A673 (cell line): ENCODE data around the gene KRTAP12-4. TPM values are rescaled to one million over a fixed set of nuclear protein-coding genes. Genes with fewer than 3 reads are reported as not detected.
"Not testable (repeated sequence)": the region's sequence is repeated elsewhere in the genome, so short reads cannot be mapped to it uniquely, and the experiment has no call there.

Experiments used
- BruUV-seq: library from RNA; stranded (reverse); fragments of 400-500 nt; replicated peaks from 2 replicates; lab custom pipeline; 2021; lab: Mats Ljungman, UMichigan
- CTCF ChIA-PET: fragments of 300-600 bp; sonication (Branson Sonifier 250); formaldehyde crosslinking; loops from one replicate; lab custom pipeline; 2022; ENCODE audit warnings: antibody characterized with exemption; lab: Charles Lee
- POLR2A ChIA-PET: fragments of 300-600 bp; sonication (Branson Sonifier 250); formaldehyde crosslinking; loops from one replicate; lab custom pipeline; 2022; ENCODE audit warnings: antibody characterized with exemption; ENCODE audit not compliant: low non-redundant PET; lab: Charles Lee
- DNase-seq: peaks from one replicate; pipeline ENCODE4 v3.0.0-alpha.2; 2015; ENCODE audit warnings: low spot score
- H3K27ac ChIP-seq: fragments of 200-600 bp; sonication (generic); 2 replicates; pipeline ENCODE4 v1.5.1; 2016; ENCODE audit warnings: mixed run types, low read depth, mild to moderate bottlenecking, mixed read lengths, antibody characterized with exemption, low read length; ENCODE audit not compliant: poor library complexity, severe bottlenecking
- H3K27me3 ChIP-seq: fragments of 200-600 bp; sonication (generic); replicated peaks from 2 replicates; pipeline ENCODE4 v1.6.1; 2017; ENCODE audit warnings: mixed run types, low read depth, mild to moderate bottlenecking, mixed read lengths, antibody characterized with exemption, low read length; ENCODE audit not compliant: insufficient read depth, poor library complexity
- H3K36me3 ChIP-seq: fragments of 200-600 bp; sonication (generic); 2 replicates; pipeline ENCODE4 v1.6.1; 2016; ENCODE audit warnings: mixed run types, mild to moderate bottlenecking, mixed read lengths, antibody characterized with exemption, low read length; ENCODE audit not compliant: insufficient read depth, poor library complexity, severe bottlenecking
- H3K4me1 ChIP-seq: fragments of 200-600 bp; sonication (generic); 2 replicates; pipeline ENCODE4 v1.6.1; 2017; ENCODE audit warnings: mixed run types, mild to moderate bottlenecking, mixed read lengths, antibody characterized with exemption, low read length; ENCODE audit not compliant: insufficient read depth, poor library complexity, severe bottlenecking
- H3K4me3 ChIP-seq: fragments of 200-600 bp; sonication (generic); 2 replicates; pipeline ENCODE4 v1.5.1; 2016; ENCODE audit warnings: low read depth, mixed run types, mild to moderate bottlenecking, mixed read lengths, low read length; ENCODE audit not compliant: poor library complexity, severe bottlenecking
- H3K9me3 ChIP-seq: fragments of 200-600 bp; sonication (generic); 2 replicates; pipeline ENCODE4 v1.6.1; 2016; ENCODE audit warnings: mixed run types, low read depth, mild to moderate bottlenecking, mixed read lengths, antibody characterized with exemption, low read length; ENCODE audit not compliant: poor library complexity, severe bottlenecking
- EZH2 ChIP-seq: fragments of 200-600 bp; sonication (generic); IDR thresholded peaks from 2 replicates; pipeline ENCODE4 v1.6.1; 2017; ENCODE audit warnings: borderline replicate concordance, low read depth, mild to moderate bottlenecking, mixed read lengths, antibody characterized with exemption, low read length; ENCODE audit not compliant: poor library complexity, severe bottlenecking
- intact Hi-C: fragments of 100-400 bp; cut with micrococcal nuclease; formaldehyde crosslinking; loops from one replicate; pipeline ENCODE4 v1.10.0; 2022; ENCODE audit not compliant: unreplicated experiment
- total RNA-seq: library from RNA; stranded (reverse); gene quantifications from 2 replicates; pipeline ENCODE4 v1.2.3, GENCODE V29; 2021
- TF ChIP-seq, protein P1 (sequence below): fragments of 300-800, 200-600 bp; sonication (generic); conservative IDR thresholded peaks from 2 replicates; pipeline ENCODE4 v1.5.1; 2017; ENCODE audit warnings: low read depth, mild to moderate bottlenecking, antibody characterized with exemption, low read length, moderate library complexity, mixed read lengths

Gene KRTAP12-4
- total RNA-seq, 1 experiment from 2014 or later: 1.0 TPM

DNA sequence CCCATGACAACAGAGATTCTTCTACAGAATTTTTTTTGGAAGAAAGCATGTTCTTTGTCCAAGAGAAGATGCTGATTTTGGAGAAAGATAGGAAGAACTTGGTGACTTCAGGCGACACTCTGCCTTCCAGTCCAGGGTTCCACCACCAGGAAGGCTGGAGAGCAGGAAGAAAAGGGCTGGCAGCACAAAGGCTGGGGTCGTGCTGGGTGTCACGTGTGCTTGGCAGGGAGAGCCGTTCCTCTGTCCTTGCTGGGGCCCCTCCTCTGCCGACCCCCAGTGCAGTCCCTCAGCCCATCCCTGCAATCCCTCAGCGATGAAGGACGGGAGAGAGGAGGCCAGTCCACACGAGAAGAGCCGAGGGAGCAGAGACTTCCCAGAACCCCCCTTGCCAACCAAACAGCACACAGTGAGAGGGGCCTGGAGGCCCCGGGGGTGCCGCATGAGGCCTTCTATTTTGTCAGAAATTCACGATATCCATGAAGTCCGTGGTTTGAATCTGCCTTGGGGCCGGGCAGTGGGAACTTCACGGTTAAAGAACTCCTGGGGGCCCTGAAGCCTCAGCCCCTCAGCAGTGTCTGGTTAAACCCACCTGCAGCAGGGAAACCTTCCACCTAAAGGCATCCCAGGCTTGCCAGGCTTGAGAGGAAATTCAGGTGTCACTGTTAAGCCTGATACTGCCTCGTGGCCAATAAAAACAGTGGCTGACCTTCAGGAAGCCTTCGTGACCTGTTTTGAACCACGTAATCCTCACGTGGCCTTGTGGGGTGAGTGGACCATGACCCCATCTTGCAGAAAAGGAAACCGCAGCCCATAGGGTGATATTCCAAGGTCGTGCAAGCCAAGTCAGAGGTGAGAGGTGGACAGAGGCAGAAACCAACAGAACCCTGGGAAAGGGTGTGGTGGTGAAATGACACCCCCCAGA, 45.9 kb upstream of the KRTAP12-4 start:
- H3K9me3 ChIP-seq: no peaks in the 10 kb centered on the region
- H3K4me1 ChIP-seq: no peaks in the 10 kb centered on the region
- no peak overlapping the region for H3K27ac ChIP-seq
- no peak for DNase-seq
- ChIA-PET POLR2A (no interaction called here), CTCF (no interaction called here)
- no peak for TF ChIP-seq EZH2
- TF ChIP-seq, protein P1, sequence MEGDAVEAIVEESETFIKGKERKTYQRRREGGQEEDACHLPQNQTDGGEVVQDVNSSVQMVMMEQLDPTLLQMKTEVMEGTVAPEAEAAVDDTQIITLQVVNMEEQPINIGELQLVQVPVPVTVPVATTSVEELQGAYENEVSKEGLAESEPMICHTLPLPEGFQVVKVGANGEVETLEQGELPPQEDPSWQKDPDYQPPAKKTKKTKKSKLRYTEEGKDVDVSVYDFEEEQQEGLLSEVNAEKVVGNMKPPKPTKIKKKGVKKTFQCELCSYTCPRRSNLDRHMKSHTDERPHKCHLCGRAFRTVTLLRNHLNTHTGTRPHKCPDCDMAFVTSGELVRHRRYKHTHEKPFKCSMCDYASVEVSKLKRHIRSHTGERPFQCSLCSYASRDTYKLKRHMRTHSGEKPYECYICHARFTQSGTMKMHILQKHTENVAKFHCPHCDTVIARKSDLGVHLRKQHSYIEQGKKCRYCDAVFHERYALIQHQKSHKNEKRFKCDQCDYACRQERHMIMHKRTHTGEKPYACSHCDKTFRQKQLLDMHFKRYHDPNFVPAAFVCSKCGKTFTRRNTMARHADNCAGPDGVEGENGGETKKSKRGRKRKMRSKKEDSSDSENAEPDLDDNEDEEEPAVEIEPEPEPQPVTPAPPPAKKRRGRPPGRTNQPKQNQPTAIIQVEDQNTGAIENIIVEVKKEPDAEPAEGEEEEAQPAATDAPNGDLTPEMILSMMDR: no peak
- no peaks in the 10 kb centered on the region for H3K36me3 ChIP-seq
- no peaks in the 10 kb centered on the region for H3K27me3 ChIP-seq
- H3K4me3 ChIP-seq: no peak overlapping the region
- intact Hi-C loops: no loop called here
- no TSS peak for BruUV-seq

DNA sequence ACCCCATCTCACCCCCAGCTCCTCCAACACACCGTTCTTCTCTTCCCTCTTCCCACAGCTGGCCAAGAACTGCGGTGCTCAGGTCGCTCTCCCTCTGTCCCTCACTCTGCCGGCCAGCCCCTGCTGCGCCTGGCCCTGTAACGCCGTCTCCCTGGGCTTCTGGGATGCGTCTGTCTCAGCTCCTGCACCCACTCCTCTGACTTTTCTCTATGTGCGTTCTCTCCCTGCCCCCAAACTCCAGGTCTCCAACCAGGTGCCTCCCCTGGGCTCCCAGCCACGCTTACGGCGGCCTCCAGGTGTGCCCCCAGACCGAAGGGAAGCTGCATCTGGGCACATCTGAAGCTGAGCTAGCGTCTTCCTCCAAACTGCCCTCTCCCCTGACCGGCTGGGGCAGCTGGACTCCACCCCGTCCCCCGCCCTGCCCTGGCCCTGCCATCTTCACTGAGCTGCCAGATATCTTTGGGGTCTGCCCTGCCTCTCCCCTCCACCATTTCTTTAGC, 45.1 kb upstream of the KRTAP12-4 start:
- CTCF ChIA-PET: interaction anchor here (0.7 kb wide), 1 partner anchor 25 kb away, joined by 4 read pairs; no protein-coding TSS in a partner anchor
- no peak for DNase-seq
- H3K9me3 ChIP-seq: no peaks in the 10 kb centered on the region
- TF ChIP-seq, protein P1: no peak
- no peak for TF ChIP-seq EZH2
- intact Hi-C loops: no loop called here
- POLR2A ChIA-PET: no interaction called here
- H3K27me3 ChIP-seq: no peaks in the 10 kb centered on the region
- no TSS peak for BruUV-seq
- H3K4me3 ChIP-seq: no peak overlapping the region
- H3K36me3 ChIP-seq: no peaks in the 10 kb centered on the region
- no peak overlapping the region for H3K27ac ChIP-seq
- H3K4me1 ChIP-seq: no peaks in the 10 kb centered on the region

DNA sequence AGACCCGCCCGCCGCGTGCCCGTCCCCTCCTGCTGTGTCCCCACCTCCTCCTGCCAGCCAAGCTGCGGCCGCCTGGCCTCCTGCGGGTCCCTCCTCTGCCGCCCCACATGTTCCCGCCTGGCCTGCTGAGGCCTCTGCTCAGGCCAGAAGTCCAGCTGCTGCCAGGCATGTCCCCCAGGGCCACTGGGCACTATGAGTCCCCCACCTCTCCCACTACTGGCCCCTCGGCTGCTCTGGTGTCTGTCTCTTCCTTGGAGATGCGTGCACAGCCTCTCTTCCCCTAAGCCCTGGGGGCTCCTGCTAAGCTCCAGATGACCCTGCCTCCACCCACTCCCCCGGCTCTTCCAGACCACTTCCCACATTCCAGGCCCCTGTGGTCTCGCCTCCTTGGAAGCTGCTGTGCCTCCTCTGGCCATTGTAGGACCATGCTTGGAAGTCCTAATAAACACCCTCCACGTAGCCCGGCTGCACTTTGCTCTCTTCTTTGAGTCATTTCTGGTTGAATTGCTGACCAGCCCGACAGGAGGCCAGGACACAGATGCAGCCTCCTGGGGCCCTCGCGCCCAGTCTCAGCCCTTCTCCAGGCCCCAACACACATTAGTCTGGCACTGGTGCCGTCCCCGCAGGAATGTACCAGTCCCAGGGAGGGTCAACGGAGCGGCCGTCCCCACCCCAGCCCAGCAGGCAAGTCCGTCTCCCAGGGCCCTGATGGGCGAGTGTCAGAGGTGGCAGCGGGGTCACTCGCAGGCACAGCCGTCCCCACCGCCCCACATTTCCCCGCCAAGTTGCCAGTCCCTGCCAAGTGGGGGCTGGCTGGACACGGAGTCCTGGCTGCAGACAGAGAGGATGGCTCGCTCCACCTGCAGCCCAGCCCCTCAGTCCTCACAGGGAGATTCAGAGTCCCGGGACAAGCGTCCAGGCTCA, 43.6 kb upstream of the KRTAP12-4 start:
- Histone ChIP-seq H3K27me3 (no peaks in the 10 kb centered on the region), H3K36me3 (no peaks in the 10 kb centered on the region), H3K9me3 (peaks cover 12% of the 10 kb centered on the region), H3K27ac (no peak overlapping the region), H3K4me3 (no peak overlapping the region), H3K4me1 (no peaks in the 10 kb centered on the region)
- CTCF ChIA-PET: no interaction called here
- no peak for TF ChIP-seq EZH2
- TF ChIP-seq, protein P1: no peak
- intact Hi-C loops: no loop called here
- POLR2A ChIA-PET: interaction anchor here (1.0 kb wide), 1 partner anchor 44 kb away, joined by 3 read pairs; no protein-coding TSS in a partner anchor
- no TSS peak for BruUV-seq
- no peak for DNase-seq

DNA sequence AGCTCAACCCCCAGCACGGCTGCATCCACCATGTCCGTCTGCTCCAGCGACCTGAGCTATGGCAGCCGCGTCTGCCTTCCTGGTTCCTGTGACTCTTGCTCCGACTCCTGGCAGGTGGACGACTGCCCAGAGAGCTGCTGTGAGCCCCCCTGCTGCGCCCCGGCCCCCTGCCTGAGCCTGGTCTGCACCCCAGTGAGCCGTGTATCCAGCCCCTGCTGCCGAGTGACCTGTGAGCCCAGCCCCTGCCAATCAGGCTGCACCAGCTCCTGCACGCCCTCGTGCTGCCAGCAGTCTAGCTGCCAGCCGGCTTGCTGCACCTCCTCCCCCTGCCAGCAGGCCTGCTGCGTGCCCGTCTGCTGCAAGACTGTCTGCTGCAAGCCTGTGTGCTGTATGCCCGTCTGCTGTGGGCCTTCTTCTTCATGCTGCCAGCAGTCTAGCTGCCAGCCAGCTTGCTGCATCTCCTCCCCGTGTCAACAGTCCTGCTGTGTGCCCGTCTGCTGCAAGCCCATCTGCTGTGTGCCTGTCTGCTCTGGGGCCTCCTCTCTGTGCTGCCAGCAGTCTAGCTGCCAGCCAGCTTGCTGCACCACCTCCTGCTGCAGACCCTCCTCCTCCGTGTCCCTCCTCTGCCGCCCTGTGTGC, 42.8 kb upstream of the KRTAP12-4 start, which contains the start of gene KRTAP10-12:
KRTAP10-12 (plus strand) TSS at position 1 of the 639 bp plus-strand sequence; CDS start at position 31, 30 bp downstream.
- DNase-seq, H3K4me3 ChIP-seq, H3K27ac ChIP-seq, CTCF ChIA-PET, intact Hi-C loops, BruUV-seq, H3K27me3 ChIP-seq, H3K4me1 ChIP-seq, H3K36me3 ChIP-seq: not testable (repeated sequence)
- peaks cover 20% of the 10 kb centered on the region for H3K9me3 ChIP-seq
- POLR2A ChIA-PET: interaction anchor here (1.0 kb wide), 1 partner anchor 45 kb away, joined by 3 read pairs; no protein-coding TSS in a partner anchor
